HEK293 (cell line): ENCODE measurements around the gene LYPD6B.

Experiments used
- CTCF ChIA-PET: fragments of 350-600 bp; formaldehyde crosslinking; extraction: SDS; loops from one replicate; lab custom pipeline; 2021; ENCODE audit warnings: antibody characterized with exemption; lab: Yijun Ruan, JAX
- POLR2A ChIA-PET: fragments of 300-600 bp; formaldehyde crosslinking; extraction: SDS; loops from one replicate; lab custom pipeline; 2020; ENCODE audit warnings: antibody characterized with exemption, inconsistent platforms; lab: Yijun Ruan, JAX
- H3K27ac ChIP-seq: fragments of 200-500 bp; sonication (Bioruptor generic); 2 replicates; pipeline ENCODE4 v1.5.1; 2014; ENCODE audit warnings: low read depth, low read length, control low read depth, inconsistent platforms; ENCODE audit errors: extremely low read depth
- H3K36me3 ChIP-seq, 2 experiments: fragments of 200-500 bp in 1 of 2; sonication (Bioruptor generic) in 1 of 2; 1 replicate in 1 of 2; 2 replicates in 1 of 2; pipeline ENCODE4 v1.5.1; 2014 to 2017; ENCODE audit warnings: inconsistent platforms in 2 of 2, low read length in 2 of 2; ENCODE audit not compliant: control insufficient read depth in 2 of 2, insufficient read depth in 1 of 2
- H3K4me1 ChIP-seq: fragments of 200-500 bp; sonication (Bioruptor generic); 2 replicates; pipeline ENCODE4 v1.5.1; 2014; ENCODE audit warnings: mild to moderate bottlenecking, low read length, inconsistent platforms; ENCODE audit not compliant: control insufficient read depth, insufficient read depth
- H3K4me3 ChIP-seq: 2 replicates; pipeline ENCODE4 v1.5.1; 2011; ENCODE audit warnings: low read depth, mild to moderate bottlenecking, control low read depth, low read length, moderate library complexity
- H3K9me3 ChIP-seq: fragments of 200-500 bp; sonication (Bioruptor generic); 2 replicates; pipeline ENCODE4 v1.5.1; 2014; ENCODE audit warnings: low read depth, low read length, inconsistent platforms; ENCODE audit not compliant: control insufficient read depth, insufficient read depth
- GLIS1 ChIP-seq: fragments of 450-650 bp; formaldehyde crosslinking; IDR thresholded peaks from 2 replicates; pipeline ENCODE4 v1.5.1; 2016; ENCODE audit warnings: missing biosample characterization, missing genetic modification characterization
- HOXD13 ChIP-seq: sonication (generic); formaldehyde crosslinking; IDR thresholded peaks from 2 replicates; pipeline ENCODE4 v1.8.0; 2022; ENCODE audit warnings: missing genetic modification reagents, borderline replicate concordance
- KLF7 ChIP-seq: fragments of 450-650 bp; formaldehyde crosslinking; IDR thresholded peaks from 2 replicates; pipeline ENCODE4 v1.5.1; 2016; ENCODE audit warnings: missing biosample characterization, missing genetic modification characterization, borderline replicate concordance
- KLF9 ChIP-seq: fragments of 450-650 bp; formaldehyde crosslinking; IDR thresholded peaks from 2 replicates; pipeline ENCODE4 v1.5.1; 2016; ENCODE audit warnings: missing biosample characterization, missing genetic modification characterization, low read depth
- PRDM1 ChIP-seq: fragments of 450-650 bp; formaldehyde crosslinking; IDR thresholded peaks from 2 replicates; pipeline ENCODE4; 2016; ENCODE audit warnings: missing biosample characterization, missing genetic modification characterization
- ZFP3 ChIP-seq: fragments of 450-650 bp; formaldehyde crosslinking; IDR thresholded peaks from 2 replicates; pipeline ENCODE4 v1.5.1; 2016; ENCODE audit warnings: low read depth, missing biosample characterization, missing genetic modification characterization
- ZNF121 ChIP-seq: fragments of 450-650 bp; formaldehyde crosslinking; IDR thresholded peaks from 2 replicates; pipeline ENCODE4 v1.5.1; 2016; ENCODE audit warnings: missing biosample characterization, missing genetic modification characterization
- ZNF174 ChIP-seq: fragments of 450-650 bp; formaldehyde crosslinking; IDR thresholded peaks from 2 replicates; pipeline ENCODE4 v1.5.0; 2017; ENCODE audit warnings: missing biosample characterization, mild to moderate bottlenecking, missing genetic modification characterization
- ZNF175 ChIP-seq: fragments of 450-650 bp; formaldehyde crosslinking; IDR thresholded peaks from 2 replicates; pipeline ENCODE4 v1.5.1; 2016; ENCODE audit warnings: missing biosample characterization, missing genetic modification characterization
- ZNF266 ChIP-seq: fragments of 450-650 bp; formaldehyde crosslinking; IDR thresholded peaks from 2 replicates; pipeline ENCODE4 v1.5.1; 2016; ENCODE audit warnings: missing biosample characterization, missing genetic modification characterization, low read depth
- ZNF394 ChIP-seq: fragments of 450-650 bp; formaldehyde crosslinking; IDR thresholded peaks from 2 replicates; pipeline ENCODE4 v1.5.1; 2016; ENCODE audit warnings: missing biosample characterization, missing genetic modification characterization, mild to moderate bottlenecking, moderate library complexity, borderline replicate concordance
- ZNF510 ChIP-seq: fragments of 450-650 bp; formaldehyde crosslinking; IDR thresholded peaks from 2 replicates; pipeline ENCODE4 v1.5.1; 2018; ENCODE audit warnings: mild to moderate bottlenecking, missing genetic modification characterization, missing biosample characterization; ENCODE audit not compliant: insufficient replicate concordance
- ZNF514 ChIP-seq: fragments of 450-650 bp; formaldehyde crosslinking; IDR thresholded peaks from 2 replicates; pipeline ENCODE4 v1.5.1; 2016; ENCODE audit warnings: missing biosample characterization, missing genetic modification characterization
- ZNF624 ChIP-seq: fragments of 450-650 bp; formaldehyde crosslinking; IDR thresholded peaks from 2 replicates; pipeline ENCODE4 v1.5.1; 2017; ENCODE audit warnings: missing biosample characterization, missing genetic modification characterization
- ZNF658 ChIP-seq: fragments of 450-650 bp; formaldehyde crosslinking; IDR thresholded peaks from 2 replicates; pipeline ENCODE4; 2016; ENCODE audit warnings: missing biosample characterization, missing genetic modification characterization
- ZNF792 ChIP-seq: fragments of 450-650 bp; formaldehyde crosslinking; IDR thresholded peaks from 2 replicates; pipeline ENCODE4 v1.5.1; 2016; ENCODE audit warnings: missing biosample characterization, missing genetic modification characterization
- ZSCAN30 ChIP-seq: fragments of 450-650 bp; IDR thresholded peaks from 2 replicates; pipeline ENCODE4 v1.5.1; 2018; ENCODE audit warnings: missing biosample characterization, mild to moderate bottlenecking, missing genetic modification characterization, moderate library complexity
- TF ChIP-seq, protein P1 (sequence below): fragments of 450-650 bp; formaldehyde crosslinking; IDR thresholded peaks from 2 replicates; pipeline ENCODE4 v1.5.1; 2017; ENCODE audit warnings: missing biosample characterization, missing genetic modification characterization
- TF ChIP-seq, protein P2 (sequence below): fragments of 450-650 bp; formaldehyde crosslinking; IDR thresholded peaks from 2 replicates; pipeline ENCODE4 v1.5.1; 2016; ENCODE audit warnings: missing biosample characterization, missing genetic modification characterization
- TF ChIP-seq, protein P3 (sequence below): fragments of 450-650 bp; formaldehyde crosslinking; IDR thresholded peaks from 2 replicates; pipeline ENCODE4 v1.5.1; 2016; ENCODE audit warnings: missing biosample characterization, missing genetic modification characterization
- TF ChIP-seq, protein P4 (sequence below): fragments of 450-650 bp; formaldehyde crosslinking; IDR thresholded peaks from 2 replicates; pipeline ENCODE4 v1.5.1; 2016; ENCODE audit warnings: missing biosample characterization, missing genetic modification characterization
- TF ChIP-seq, protein P5 (sequence below): fragments of 450-650 bp; formaldehyde crosslinking; IDR thresholded peaks from 2 replicates; pipeline ENCODE4 v1.5.1; 2017; ENCODE audit warnings: missing biosample characterization, missing genetic modification characterization

LYPD6B gene

DNA sequence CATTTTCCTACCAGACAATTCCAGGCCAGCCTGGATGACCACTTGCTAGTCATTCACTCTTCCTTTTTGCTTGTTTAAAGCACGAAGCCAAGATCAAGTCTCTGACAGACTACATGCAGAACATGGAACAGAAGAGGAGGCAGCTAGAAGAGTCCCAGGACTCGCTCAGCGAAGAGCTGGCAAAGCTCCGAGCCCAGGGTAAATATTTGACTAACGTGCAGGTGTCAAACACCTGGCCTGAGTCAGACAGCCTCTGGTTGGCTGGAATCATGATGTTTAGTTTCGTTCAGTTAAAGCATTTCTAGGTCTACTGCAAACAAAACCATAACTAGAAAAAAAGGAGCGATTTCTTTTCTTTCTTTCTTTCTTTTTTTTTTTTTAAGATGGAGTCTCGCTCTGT, 44.2 kb upstream of the LYPD6B start:
- H3K4me1 ChIP-seq: no peaks in the 10 kb centered on the region
- no peak overlapping the region for H3K27ac ChIP-seq
- TF ChIP-seq ZNF175: no peak
- TF ChIP-seq ZNF510: no peak
- TF ChIP-seq HOXD13: no peak
- no peak for TF ChIP-seq ZNF514
- TF ChIP-seq ZNF174: no peak
- TF ChIP-seq ZNF394 (tag by site-specific recombination): no peak
- no peak for TF ChIP-seq ZNF121 (tag by site-specific recombination)
- TF ChIP-seq ZFP3 (tag by site-specific recombination): no peak
- no peak for TF ChIP-seq ZNF792 (tag by site-specific recombination)
- TF ChIP-seq, protein P1, sequence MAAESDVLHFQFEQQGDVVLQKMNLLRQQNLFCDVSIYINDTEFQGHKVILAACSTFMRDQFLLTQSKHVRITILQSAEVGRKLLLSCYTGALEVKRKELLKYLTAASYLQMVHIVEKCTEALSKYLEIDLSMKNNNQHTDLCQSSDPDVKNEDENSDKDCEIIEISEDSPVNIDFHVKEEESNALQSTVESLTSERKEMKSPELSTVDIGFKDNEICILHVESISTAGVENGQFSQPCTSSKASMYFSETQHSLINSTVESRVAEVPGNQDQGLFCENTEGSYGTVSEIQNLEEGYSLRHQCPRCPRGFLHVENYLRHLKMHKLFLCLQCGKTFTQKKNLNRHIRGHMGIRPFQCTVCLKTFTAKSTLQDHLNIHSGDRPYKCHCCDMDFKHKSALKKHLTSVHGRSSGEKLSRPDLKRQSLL: no peak
- TF ChIP-seq KLF9: no peak
- no peak for TF ChIP-seq ZNF266 (tag by site-specific recombination)
- no peak for TF ChIP-seq PRDM1 (tag by site-specific recombination)
- TF ChIP-seq, protein P2, sequence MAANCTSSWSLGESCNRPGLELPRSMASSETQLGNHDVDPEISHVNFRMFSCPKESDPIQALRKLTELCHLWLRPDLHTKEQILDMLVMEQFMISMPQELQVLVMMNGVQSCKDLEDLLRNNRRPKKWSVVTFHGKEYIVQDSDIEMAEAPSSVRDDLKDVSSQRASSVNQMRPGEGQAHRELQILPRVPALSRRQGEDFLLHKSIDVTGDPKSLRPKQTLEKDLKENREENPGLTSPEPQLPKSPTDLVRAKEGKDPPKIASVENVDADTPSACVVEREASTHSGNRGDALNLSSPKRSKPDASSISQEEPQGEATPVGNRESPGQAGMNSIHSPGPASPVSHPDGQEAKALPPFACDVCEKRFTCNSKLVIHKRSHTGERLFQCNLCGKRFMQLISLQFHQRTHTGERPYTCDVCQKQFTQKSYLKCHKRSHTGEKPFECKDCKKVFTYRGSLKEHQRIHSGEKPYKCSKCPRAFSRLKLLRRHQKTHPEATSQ (tag by site-specific recombination): no peak
- TF ChIP-seq, protein P3, sequence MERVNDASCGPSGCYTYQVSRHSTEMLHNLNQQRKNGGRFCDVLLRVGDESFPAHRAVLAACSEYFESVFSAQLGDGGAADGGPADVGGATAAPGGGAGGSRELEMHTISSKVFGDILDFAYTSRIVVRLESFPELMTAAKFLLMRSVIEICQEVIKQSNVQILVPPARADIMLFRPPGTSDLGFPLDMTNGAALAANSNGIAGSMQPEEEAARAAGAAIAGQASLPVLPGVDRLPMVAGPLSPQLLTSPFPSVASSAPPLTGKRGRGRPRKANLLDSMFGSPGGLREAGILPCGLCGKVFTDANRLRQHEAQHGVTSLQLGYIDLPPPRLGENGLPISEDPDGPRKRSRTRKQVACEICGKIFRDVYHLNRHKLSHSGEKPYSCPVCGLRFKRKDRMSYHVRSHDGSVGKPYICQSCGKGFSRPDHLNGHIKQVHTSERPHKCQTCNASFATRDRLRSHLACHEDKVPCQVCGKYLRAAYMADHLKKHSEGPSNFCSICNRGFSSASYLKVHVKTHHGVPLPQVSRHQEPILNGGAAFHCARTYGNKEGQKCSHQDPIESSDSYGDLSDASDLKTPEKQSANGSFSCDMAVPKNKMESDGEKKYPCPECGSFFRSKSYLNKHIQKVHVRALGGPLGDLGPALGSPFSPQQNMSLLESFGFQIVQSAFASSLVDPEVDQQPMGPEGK (tag by site-specific recombination): no peak
- TF ChIP-seq, protein P4, sequence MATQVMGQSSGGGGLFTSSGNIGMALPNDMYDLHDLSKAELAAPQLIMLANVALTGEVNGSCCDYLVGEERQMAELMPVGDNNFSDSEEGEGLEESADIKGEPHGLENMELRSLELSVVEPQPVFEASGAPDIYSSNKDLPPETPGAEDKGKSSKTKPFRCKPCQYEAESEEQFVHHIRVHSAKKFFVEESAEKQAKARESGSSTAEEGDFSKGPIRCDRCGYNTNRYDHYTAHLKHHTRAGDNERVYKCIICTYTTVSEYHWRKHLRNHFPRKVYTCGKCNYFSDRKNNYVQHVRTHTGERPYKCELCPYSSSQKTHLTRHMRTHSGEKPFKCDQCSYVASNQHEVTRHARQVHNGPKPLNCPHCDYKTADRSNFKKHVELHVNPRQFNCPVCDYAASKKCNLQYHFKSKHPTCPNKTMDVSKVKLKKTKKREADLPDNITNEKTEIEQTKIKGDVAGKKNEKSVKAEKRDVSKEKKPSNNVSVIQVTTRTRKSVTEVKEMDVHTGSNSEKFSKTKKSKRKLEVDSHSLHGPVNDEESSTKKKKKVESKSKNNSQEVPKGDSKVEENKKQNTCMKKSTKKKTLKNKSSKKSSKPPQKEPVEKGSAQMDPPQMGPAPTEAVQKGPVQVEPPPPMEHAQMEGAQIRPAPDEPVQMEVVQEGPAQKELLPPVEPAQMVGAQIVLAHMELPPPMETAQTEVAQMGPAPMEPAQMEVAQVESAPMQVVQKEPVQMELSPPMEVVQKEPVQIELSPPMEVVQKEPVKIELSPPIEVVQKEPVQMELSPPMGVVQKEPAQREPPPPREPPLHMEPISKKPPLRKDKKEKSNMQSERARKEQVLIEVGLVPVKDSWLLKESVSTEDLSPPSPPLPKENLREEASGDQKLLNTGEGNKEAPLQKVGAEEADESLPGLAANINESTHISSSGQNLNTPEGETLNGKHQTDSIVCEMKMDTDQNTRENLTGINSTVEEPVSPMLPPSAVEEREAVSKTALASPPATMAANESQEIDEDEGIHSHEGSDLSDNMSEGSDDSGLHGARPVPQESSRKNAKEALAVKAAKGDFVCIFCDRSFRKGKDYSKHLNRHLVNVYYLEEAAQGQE (tag by site-specific recombination): no peak
- no peak for TF ChIP-seq ZSCAN30 (tag by site-specific recombination)
- no peak for TF ChIP-seq ZNF624 (tag by site-specific recombination)
- TF ChIP-seq, all 188 proteins: peak for 0
- ChIA-PET CTCF (interaction anchor here (1.1 kb wide), 1 partner anchor 23 kb away, joined by 3 read pairs; no protein-coding TSS in a partner anchor), POLR2A (no interaction called here)
- H3K36me3 ChIP-seq: peaks cover 0 to 72% of the 10 kb centered on the region in 2 experiments; a peak in 1 of 3 replicates
- no peak overlapping the region for H3K4me3 ChIP-seq
- no peaks in the 10 kb centered on the region for H3K9me3 ChIP-seq

DNA sequence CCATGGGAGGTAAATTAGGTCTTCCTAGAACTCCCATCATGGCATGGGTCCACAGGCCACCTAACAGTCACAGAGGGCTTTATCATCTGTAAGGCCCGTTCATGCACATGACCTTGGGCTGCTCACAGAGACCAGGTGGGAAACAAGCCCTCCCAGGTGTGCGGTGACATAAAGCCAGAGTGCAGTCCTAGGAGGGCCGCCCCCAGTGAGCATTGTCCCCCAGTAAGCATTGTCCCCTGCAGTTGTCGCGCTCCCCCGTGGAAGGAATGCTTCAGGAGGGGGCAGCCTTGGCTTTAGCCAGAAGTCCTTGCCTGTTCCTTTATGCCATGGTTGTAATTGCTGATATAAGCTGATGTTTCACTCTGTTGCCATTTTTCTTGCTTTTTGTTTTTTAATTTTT, 41.7 kb upstream of the LYPD6B start:
- CTCF ChIA-PET: no interaction called here
- TF ChIP-seq ZNF658 (tag by site-specific recombination): no peak
- peak; percentile 95 for TF ChIP-seq GLIS1 (tag by site-specific recombination)
- TF ChIP-seq KLF7: no peak
- TF ChIP-seq, protein P5, sequence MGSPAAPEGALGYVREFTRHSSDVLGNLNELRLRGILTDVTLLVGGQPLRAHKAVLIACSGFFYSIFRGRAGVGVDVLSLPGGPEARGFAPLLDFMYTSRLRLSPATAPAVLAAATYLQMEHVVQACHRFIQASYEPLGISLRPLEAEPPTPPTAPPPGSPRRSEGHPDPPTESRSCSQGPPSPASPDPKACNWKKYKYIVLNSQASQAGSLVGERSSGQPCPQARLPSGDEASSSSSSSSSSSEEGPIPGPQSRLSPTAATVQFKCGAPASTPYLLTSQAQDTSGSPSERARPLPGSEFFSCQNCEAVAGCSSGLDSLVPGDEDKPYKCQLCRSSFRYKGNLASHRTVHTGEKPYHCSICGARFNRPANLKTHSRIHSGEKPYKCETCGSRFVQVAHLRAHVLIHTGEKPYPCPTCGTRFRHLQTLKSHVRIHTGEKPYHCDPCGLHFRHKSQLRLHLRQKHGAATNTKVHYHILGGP (tag by site-specific recombination): no peak
- peaks cover 5 to 85% of the 10 kb centered on the region in 2 experiments; a peak in 1 of 3 replicates for H3K36me3 ChIP-seq
- H3K27ac ChIP-seq: no peak overlapping the region
- no peaks in the 10 kb centered on the region for H3K9me3 ChIP-seq
- POLR2A ChIA-PET: no interaction called here
- no peak overlapping the region for H3K4me3 ChIP-seq
- no peaks in the 10 kb centered on the region for H3K4me1 ChIP-seq
